ENCODE results near the gene SLC41A1. TPM values are rescaled to one million over a fixed set of nuclear protein-coding genes. Genes with fewer than 3 reads are reported as not detected.

Gene SLC41A1
- total RNA-seq, 2 donors from 2014 or later, result 17.1 to 32.8 TPM

GRCh38 chr1:205775015-205775716 lies 37.8 kb downstream of the SLC41A1 start, which contains the start of gene RAB29:
RAB29 (minus strand) TSS chr1:205775482; CDS start chr1:205774956, 526 bp downstream.
- Mint-ChIP-seq H3K27ac (no peak within 1 kb of the TSS), H3K4me1 (peaks cover 2% of the 10 kb centered on the region)
- no peak for TF ChIP-seq CTCF (conservative IDR thresholded peaks at IDR 0.05)

GRCh38 chr1:205774198-205775014 lies 38.6 kb downstream of the SLC41A1 start:
- peak overlapping the region; percentile 31 for H3K9ac ChIP-seq (ENCODE audit: extremely low read depth, low read length, poor library complexity, severe bottlenecking)

More at GRCh38 chr1:205775015-205775716, 37.8 kb downstream of the SLC41A1 start, which contains the start of gene RAB29:
- H3K4me3 Mint-ChIP-seq, result peak within 1 kb of the TSS; percentile 73
- Histone ChIP-seq H3K9ac (ENCODE audit: extremely low read depth, low read length, poor library complexity, severe bottlenecking) (peak within 1 kb of the TSS; percentile 31), H3K36me3 (ENCODE audit: control insufficient read depth, insufficient read depth, low read length) (no peaks in the 10 kb centered on the region), H3K4me1 (ENCODE audit: control insufficient read depth, insufficient read depth, low read length) (no peaks in the 10 kb centered on the region), H3K27ac (ENCODE audit: low read depth, low read length) (no peak within 1 kb of the TSS), H3K4me3 (ENCODE audit: low read length) (peak within 1 kb of the TSS; percentile 84), H3K9me3 (ENCODE audit: control insufficient read depth, low read length) (peaks cover 12% of the 10 kb centered on the region), H3K27me3 (ENCODE audit: control insufficient read depth, insufficient read depth, low read length, poor library complexity, severe bottlenecking) (peaks cover 36% of the 10 kb centered on the region)
- WGBS, 2 experiments (ENCODE audit: insufficient coverage in 1 of 2, insufficient read length in 1 of 2), result 1 to 14% methylated on average over 1 to 40 of the region's 40 CpGs
- no peaks in the 10 kb centered on the region for H3K36me3 Mint-ChIP-seq (ENCODE audit: low read depth)
- peak; percentile 94 for DNase-seq
- H3K27me3 Mint-ChIP-seq (ENCODE audit: insufficient read depth), result peaks cover 48% of the 10 kb centered on the region
- H3K9me3 Mint-ChIP-seq, result peaks cover 21% of the 10 kb centered on the region

More at GRCh38 chr1:205774198-205775014, 38.6 kb downstream of the SLC41A1 start:
- H3K27ac ChIP-seq (ENCODE audit: low read depth, low read length), result no peak overlapping the region
- TF ChIP-seq CTCF (conservative IDR thresholded peaks at IDR 0.05), result no peak
- 11 to 29% methylated on average over 17 to 36 of the region's 36 CpGs for WGBS, 2 experiments (ENCODE audit: insufficient coverage in 1 of 2, insufficient read length in 1 of 2)
- H3K4me3 ChIP-seq (ENCODE audit: low read length), result peak overlapping the region; percentile 84
- Mint-ChIP-seq H3K4me3 (peak overlapping the region; percentile 73), H3K27me3 (ENCODE audit: insufficient read depth) (peaks cover 48% of the 10 kb centered on the region), H3K4me1 (peaks cover 3% of the 10 kb centered on the region), H3K36me3 (ENCODE audit: low read depth) (no peaks in the 10 kb centered on the region), H3K27ac (no peak overlapping the region), H3K9me3 (peaks cover 21% of the 10 kb centered on the region)
- H3K36me3 ChIP-seq (ENCODE audit: control insufficient read depth, insufficient read depth, low read length), result no peaks in the 10 kb centered on the region
- H3K27me3 ChIP-seq (ENCODE audit: control insufficient read depth, insufficient read depth, low read length, poor library complexity, severe bottlenecking), result peaks cover 36% of the 10 kb centered on the region
- peaks cover 12% of the 10 kb centered on the region for H3K9me3 ChIP-seq (ENCODE audit: control insufficient read depth, low read length)
- DNase-seq, result peak; percentile 84
- no peaks in the 10 kb centered on the region for H3K4me1 ChIP-seq (ENCODE audit: control insufficient read depth, insufficient read depth, low read length)
